ENCODE results near the gene NUTM2A.
"Not testable (repeated sequence)": the region's sequence is repeated elsewhere in the genome, so short reads cannot be mapped to it uniquely, and the experiment has no call there.

The NUTM2A gene

GRCh38 chr10:87225148-87225547 is at the start of gene NUTM2A:
Gene NUTM2A, plus strand, starts transcription at chr10:87225448. Its CDS starts 383 bp downstream, at chr10:87225831.
- not testable (repeated sequence) for DNase-seq

DNA sequence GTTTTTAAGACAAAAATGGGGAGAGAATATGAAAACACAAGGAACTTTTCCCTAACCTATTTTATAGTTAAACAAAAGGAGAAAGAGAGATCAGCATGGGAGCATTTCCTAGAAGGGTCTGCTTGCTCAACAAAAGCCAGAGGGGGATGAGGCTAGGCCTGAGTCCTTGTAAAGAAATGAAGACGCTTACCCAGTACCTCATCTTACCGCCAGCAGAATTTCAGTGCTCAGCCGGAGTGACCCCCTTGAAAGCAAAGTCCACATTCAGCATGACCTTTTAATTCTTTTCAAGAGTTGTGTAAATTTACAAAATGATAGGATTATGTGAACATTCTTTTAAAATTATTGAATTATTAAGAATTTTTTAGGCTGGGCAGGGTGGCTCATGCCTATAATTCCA is 47.7 kb upstream of the NUTM2A start:
- not testable (repeated sequence) for DNase-seq

GRCh38 chr10:87184421-87184820 is 40.8 kb upstream of the NUTM2A start:
- DNase-seq: peak in 1 of 56 donors; percentile 3

GRCh38 chr10:87186016-87186415 is 39.2 kb upstream of the NUTM2A start:
- not testable (repeated sequence) for DNase-seq

DNA sequence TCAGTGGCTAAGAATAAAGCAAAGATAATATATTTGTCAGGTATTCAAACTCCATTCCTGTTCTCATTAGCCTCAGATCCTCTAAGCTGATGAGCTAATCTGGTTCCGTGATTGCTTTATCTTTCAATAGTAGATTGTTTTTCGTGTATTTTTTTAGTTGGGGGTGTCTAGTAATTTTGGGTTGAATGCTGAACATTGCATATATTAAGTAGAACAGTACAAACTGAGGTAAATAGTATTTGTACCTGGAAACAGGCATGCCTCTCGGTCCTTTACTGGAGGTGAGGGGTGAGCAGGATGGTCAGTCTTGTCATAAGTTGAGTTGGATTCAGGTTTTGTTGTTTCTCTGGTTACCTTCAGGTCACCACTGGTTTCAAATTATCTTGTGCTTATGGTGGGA is 37.7 kb upstream of the NUTM2A start:
- not testable (repeated sequence) for DNase-seq

DNA sequence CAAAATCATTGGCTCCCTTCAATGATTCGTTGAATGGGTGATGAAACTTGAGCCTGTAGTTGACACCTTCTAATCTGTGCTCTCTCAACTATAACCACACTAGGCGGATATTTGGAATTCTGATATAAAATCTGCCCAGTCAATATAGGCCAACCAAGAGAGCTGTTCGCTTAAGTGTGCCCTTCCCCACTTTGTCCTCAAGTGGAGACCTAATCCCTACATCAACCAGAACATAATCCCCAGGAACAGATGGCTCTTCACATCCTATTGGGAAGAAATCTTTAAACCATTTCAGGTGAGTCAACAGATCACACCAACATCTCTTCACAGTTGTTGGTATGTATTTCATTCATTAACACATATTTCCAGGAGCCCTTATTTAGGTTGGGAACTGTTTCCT is 33.4 kb upstream of the NUTM2A start:
- not testable (repeated sequence) for DNase-seq

GRCh38 chr10:87200924-87201323 is 24.3 kb upstream of the NUTM2A start:
- not testable (repeated sequence) for DNase-seq

DNA sequence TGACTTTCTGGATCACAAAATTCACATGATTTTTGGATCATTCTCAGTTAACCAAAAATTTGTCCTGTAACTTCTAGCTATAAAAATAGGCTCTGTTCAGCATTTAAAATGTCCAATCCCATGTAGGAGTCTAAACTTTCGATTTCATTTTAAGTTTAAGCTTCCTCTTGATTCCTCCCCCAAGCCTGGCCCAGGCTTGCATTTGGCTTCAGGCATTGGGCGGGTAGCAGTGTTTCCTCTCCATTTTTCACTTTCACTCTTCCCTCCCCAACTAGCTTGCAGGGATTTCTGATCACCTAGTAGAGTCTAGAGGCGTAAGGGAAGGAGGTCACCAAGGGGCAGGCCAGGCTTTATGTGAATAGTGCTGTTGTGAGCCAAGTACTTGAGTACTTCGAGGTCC is 20.4 kb upstream of the NUTM2A start:
- DNase-seq: not testable (repeated sequence)

GRCh38 chr10:87206922-87207321 is 18.3 kb upstream of the NUTM2A start:
- not testable (repeated sequence) for DNase-seq

DNA sequence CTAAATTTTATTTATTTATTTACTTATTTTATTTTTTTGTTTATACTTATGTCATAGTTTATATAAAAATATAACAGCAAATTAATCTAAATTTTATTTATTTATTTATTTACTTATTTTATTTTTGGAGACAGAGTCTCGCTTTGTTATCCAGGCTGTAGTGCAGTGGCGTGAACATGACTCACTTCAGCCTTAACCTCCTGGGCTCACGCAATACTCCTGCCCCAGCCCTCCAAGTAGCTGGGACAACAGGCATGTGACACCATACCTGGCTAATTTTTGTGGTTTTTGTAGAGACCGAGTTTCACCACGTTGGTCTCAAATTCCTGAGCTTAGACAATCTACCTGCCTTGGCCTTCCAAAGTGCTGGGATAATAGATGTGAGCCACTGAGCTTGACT is 14.9 kb upstream of the NUTM2A start:
- not testable (repeated sequence) for DNase-seq

DNA sequence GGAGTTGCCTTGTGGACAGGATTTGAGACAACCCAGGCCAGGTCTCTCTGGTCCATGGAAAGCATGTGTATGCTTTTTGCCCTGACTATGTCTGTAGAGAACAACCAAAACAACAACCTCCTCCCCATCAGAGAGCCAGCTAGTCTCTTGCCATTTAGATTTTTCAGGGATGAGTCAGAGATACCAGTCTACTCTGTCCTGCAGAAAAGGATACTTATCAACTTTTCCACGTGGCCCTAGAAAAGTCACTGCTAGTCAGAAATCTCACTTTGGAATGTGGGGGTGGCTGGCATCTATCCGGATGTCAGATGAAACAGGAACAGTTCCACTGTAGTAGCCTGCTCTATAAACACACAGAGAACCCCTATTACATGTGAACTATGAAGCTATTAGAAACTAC is 13.4 kb upstream of the NUTM2A start:
- DNase-seq: not testable (repeated sequence)

DNA sequence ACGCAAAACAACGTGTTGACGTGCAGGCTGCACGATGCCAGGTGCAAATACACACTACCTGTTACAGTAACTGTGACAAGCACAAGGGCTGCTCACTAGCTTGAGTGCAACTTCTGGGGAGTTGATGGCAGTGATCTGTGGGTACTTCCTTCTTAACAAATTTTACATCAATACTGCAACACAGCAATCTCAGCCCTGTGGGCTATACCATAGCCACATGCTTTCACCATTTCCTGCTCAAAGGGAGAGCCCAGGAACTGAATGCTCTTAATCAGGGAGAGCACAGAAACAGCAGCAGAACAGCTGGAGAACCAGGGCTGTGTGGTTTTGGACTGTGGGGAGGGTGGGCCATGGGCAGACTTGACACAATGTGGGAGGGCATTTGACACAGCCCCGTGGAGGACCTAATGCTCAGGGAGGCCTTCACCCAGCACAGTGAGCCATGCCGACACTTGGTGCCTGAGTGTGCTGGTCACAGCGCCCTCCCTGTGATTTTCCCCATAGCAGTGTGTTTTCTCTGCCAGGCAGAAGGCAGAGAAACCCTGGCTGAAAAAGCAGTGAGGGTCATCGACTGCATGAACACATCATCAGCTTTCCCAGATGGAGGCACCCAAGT is 12.0 kb upstream of the NUTM2A start:
- DNase-seq: not testable (repeated sequence)

GRCh38 chr10:87213806-87214205 is 11.4 kb upstream of the NUTM2A start:
- not testable (repeated sequence) for DNase-seq

DNA sequence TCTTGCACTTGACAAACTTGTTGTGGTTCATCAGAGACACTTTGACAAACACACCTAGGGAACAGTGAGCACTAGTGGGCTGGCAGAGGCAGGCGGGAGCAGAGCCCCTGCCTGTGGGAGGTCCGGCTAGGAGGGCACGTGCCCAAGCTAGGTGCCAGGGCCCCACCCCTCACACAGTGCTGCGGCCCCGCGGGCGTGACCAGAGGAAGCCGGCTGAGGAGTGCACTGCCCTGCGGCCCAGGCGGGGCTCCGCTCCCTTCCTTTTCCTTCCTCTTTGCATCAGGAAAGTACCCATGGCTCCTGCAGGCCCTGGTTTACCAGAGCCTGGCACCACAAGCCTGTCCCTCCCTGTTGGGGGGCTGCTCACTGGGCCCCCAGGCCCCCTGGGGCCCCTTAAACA is 9.1 kb upstream of the NUTM2A start:
- DNase-seq: not testable (repeated sequence)

DNA sequence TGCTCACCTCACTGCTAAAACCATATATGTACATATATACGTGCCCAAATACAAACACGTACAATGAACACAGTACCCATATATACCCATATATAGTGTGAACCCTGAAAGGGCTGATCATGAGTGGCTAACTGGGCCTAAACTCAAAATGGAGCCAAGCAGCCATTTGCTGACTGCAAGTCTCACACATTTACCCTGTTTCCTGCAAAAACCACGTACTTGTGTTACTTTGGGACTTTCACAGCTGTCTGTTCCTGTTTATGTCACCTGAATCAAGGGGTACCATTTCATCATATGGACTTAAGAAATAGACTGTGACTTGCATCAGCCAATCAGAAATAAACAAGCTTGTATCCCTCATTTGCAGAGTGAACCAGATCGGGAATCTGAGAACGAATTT is 5.9 kb upstream of the NUTM2A start:
- DNase-seq: not testable (repeated sequence)

DNA sequence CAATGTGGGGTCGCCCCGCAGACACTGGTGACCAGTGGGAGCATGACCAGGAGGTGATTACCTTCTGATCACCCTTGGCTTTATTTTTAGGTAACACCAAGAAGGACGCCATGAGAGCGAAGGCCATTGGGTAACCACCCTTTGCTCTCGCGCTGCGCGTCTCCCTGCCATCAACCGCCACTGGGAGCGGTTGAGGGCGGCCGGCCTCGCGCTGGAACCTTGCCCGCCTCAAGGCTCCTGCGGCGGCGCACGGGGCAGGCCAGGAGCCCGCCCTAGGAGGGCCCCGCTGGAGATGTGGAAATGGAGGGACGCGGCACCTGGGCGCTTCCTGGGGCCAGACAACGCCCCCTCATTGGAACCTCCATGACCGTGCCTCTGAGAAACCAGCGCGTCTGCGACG is 2.5 kb upstream of the NUTM2A start:
- not testable (repeated sequence) for DNase-seq

- not testable (repeated sequence) for DNase-seq
Observed at GRCh38 chr10:87228247-87228646, 3.0 kb downstream of the NUTM2A start.

GRCh38 chr10:87229211-87229610 is 4.0 kb downstream of the NUTM2A start:
- DNase-seq: not testable (repeated sequence)

- DNase-seq: not testable (repeated sequence)
Observed at GRCh38 chr10:87234854-87235253, 9.6 kb downstream of the NUTM2A start.

GRCh38 chr10:87237244-87237643 is 12.0 kb downstream of the NUTM2A start:
- DNase-seq: not testable (repeated sequence)

DNA sequence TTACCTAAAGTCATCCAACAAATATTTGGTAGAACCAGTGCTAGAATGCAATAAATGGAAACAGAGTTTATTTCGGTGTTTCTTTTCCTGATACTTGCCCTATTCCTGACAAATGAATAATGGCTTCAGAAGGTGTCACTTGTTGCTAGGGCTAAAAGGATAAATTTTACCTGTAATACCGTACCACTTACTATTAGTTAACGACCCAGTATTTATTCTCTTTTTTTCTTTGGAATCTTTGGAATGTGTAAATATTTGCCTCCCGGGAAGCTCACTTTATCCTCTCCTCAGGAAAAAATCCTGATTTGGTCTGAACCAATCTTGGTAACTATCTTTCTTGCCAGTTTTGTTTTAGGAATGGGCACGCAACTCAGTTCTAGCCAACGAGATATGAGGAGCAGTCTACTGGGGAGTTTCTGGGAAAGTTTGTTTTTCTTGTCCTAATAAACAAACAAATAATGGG is 14.1 kb downstream of the NUTM2A start:
- DNase-seq: not testable (repeated sequence)

GRCh38 chr10:87242192-87242591 is 16.9 kb downstream of the NUTM2A start:
- DNase-seq: not testable (repeated sequence)

DNA sequence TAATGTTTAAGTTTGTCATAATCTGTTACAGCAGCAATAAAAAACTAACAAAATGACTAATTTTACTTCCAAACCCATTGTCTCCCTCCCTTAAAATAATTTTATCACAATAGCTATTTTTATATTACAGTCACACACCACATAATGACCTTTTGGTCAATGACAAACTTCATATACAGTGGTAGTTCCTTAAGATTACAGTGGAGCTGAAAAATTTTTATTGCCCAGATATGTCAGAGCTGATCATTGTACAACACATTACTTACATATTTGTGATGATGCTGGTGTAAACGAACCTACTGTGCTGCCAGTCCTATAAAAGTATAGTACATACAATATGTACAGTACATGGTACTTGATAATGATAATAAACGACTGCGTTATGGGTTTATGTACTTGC is 22.1 kb downstream of the NUTM2A start:
- not testable (repeated sequence) for DNase-seq

All from nucleus accumbens (tissue), 56 donors.